ENCODE results near the gene HEMK1. TPM values are rescaled to one million over a fixed set of nuclear protein-coding genes. Genes with fewer than 3 reads are reported as not detected.

HEMK1 gene
- total and polyA plus RNA-seq, 2 of the 8 experiments (the other 6 are each of a cell fraction or from before 2014, with no cell fraction given) = 9.7 to 10.6 TPM

DNA sequence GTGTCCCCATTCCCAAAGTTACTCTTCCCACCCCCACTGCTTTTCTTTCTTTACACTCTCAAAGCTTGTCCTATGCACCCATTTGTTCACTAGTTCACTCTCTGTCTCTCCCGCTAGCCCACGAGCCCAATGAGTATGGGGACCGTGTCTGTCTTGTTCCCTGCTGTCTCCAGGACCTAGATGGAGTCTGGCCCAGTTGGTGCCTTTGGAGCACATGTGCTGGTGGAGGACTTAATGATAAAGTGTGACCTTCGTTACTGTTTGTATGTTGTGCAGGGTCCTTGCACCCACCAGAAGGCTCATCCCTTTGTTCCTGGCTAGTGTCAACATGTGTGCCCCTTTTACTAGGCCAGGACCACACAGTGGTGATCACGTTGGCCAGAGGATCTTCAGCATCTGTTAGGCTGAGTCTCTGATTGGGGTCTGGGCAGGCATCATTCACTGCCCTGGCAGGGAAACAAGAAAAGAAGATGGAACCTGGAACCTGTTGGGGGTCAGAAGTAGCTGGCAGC, 34.8 kb downstream of the HEMK1 start:
- H4K91ac ChIP-seq (replicated peaks; ENCODE audit: insufficient read length, low read length) = no peak overlapping the region
- H2AFZ ChIP-seq (ENCODE audit: low read length) = no peak overlapping the region
- no peak overlapping the region for H3K4ac ChIP-seq (replicated peaks; ENCODE audit: insufficient read length, low read depth, low read length)
- CTCF ChIA-PET (ENCODE audit: partially characterized antibody) = interaction anchor here (6.3 to 50.4 kb wide), 4 partner anchors 11 to 46 kb away, joined by 39 to 1262 read pairs (median 548); partner anchors contain the start of genes C3orf18, DOCK3, HEMK1 and MAPKAPK3
- H2BK12ac ChIP-seq (ENCODE audit: low read depth, low read length) = no peak overlapping the region
- H3K27me3 ChIP-seq (replicated peaks in 1 of 4; ENCODE audit: control insufficient read depth in 3 of 4, extremely low read depth in 1 of 4, insufficient read depth in 3 of 4, low read length in 3 of 4) = peaks cover 0 to 2% (median 0%) of the 10 kb centered on the region in 4 experiments; a peak in 1 of 7 replicates
- H3K18ac ChIP-seq (ENCODE audit: extremely low read depth, low read length) = no peak overlapping the region
- no peak overlapping the region for H3K27ac ChIP-seq (ENCODE audit: low read depth, low read length)
- no peak for DNase-seq (ENCODE audit: low read depth in 1 of 2, low spot score in 2 of 2)
- H3K4me3 ChIP-seq (ENCODE audit: extremely low read depth in 1 of 4, insufficient read depth in 2 of 4, low read depth in 3 of 4, low read length in 4 of 4) = no peak overlapping the region
- peaks cover 3% of the 10 kb centered on the region in 2 experiments for H4K20me1 ChIP-seq (replicated peaks in 1 of 2; ENCODE audit: control insufficient read depth in 1 of 2, insufficient read depth in 2 of 2, low read length in 2 of 2)
- no peak overlapping the region for H2BK20ac ChIP-seq (ENCODE audit: low read length)
- no peak overlapping the region for H3K4me2 ChIP-seq (ENCODE audit: insufficient read depth in 1 of 2, low read depth in 2 of 2, low read length in 2 of 2)
- no peaks in the 10 kb centered on the region for H3K36me3 ChIP-seq (ENCODE audit: control insufficient read depth in 2 of 4, insufficient read depth in 4 of 4, low read length in 3 of 4)
- no peak overlapping the region for H2BK120ac ChIP-seq (replicated peaks; ENCODE audit: low read depth, low read length)
- no peak overlapping the region for H2BK15ac ChIP-seq (ENCODE audit: low read length)
- no peak overlapping the region for H4K8ac ChIP-seq (ENCODE audit: extremely low read depth, insufficient read depth, low read length)
- H3K56ac ChIP-seq (replicated peaks; ENCODE audit: insufficient read length, low read depth, low read length) = no peak overlapping the region
- H3K9ac ChIP-seq (replicated peaks in 1 of 4; ENCODE audit: extremely low read depth in 1 of 4, low read depth in 3 of 4, low read length in 3 of 4) = no peak overlapping the region
- no peak for FAIRE-seq
- peaks cover 0 to under 1% (median 0%) of the 10 kb centered on the region in 4 experiments; a peak in 1 of 7 replicates for H3K4me1 ChIP-seq (replicated peaks in 1 of 4; ENCODE audit: control insufficient read depth in 3 of 4, insufficient read depth in 4 of 4, low read length in 3 of 4)
- H3K9me3 ChIP-seq (ENCODE audit: insufficient read depth in 2 of 2, low read depth in 1 of 2, low read length in 1 of 2) = no peaks in the 10 kb centered on the region
- no peaks in the 10 kb centered on the region for H3K79me2 ChIP-seq (ENCODE audit: control insufficient read depth in 1 of 2, insufficient read depth in 2 of 2, low read length in 2 of 2)
- H2AK5ac ChIP-seq (ENCODE audit: low read depth, low read length) = no peak overlapping the region
- no peak overlapping the region for H3K23ac ChIP-seq (ENCODE audit: insufficient read length)
- TF ChIP-seq RXRA (IDR thresholded peaks at IDR 0.05; ENCODE audit: insufficient read depth, low read depth, low read length) (no peak), SP4 (IDR thresholded peaks at IDR 0.05; ENCODE audit: low read length) (no peak), RAD21 (IDR thresholded peaks at IDR 0.05 in 1 of 2, conservative IDR thresholded peaks at IDR 0.05 in 1 of 2; ENCODE audit: low read depth in 2 of 2, low read length in 2 of 2) (no peak), SIN3A (conservative IDR thresholded peaks at IDR 0.05 in 1 of 2, IDR thresholded peaks at IDR 0.05 in 1 of 2; ENCODE audit: low read depth in 1 of 2, low read length in 2 of 2) (no peak)
- H2BK5ac ChIP-seq (ENCODE audit: low read depth, low read length) = no peak overlapping the region
- H3K14ac ChIP-seq (ENCODE audit: insufficient read length) = no peak overlapping the region
- POLR2A ChIA-PET (ENCODE audit: partially characterized antibody) = interaction anchor here (1.8 kb wide), 1 partner anchor 11 kb away, joined by 4 read pairs; no protein-coding TSS in a partner anchor
- H3K79me1 ChIP-seq (ENCODE audit: low read depth, low read length) = no peaks in the 10 kb centered on the region
- WGBS, 2 experiments (ENCODE audit: extremely low coverage in 1 of 2, insufficient coverage in 1 of 2, insufficient read length in 1 of 2, insufficient replicate concordance in 2 of 2, low coverage in 1 of 2, low lambda C conversion rate in 2 of 2, missing lambda C conversion rate in 1 of 2) = 86% methylated on average over 5 of the region's 5 CpGs; no CpG with 5 or more reads in 1 of the 2 experiments
- no peak overlapping the region for H4K5ac ChIP-seq (ENCODE audit: insufficient read length, low read depth, low read length)
- no peaks in the 10 kb centered on the region for H3K23me2 ChIP-seq (ENCODE audit: low read depth, low read length)
